Thymus (tissue), 11 donors: ENCODE results near the gene ARMC2. TPM values are rescaled to one million over a fixed set of nuclear protein-coding genes. Genes with fewer than 3 reads are reported as not detected.

ENCODE experiments used
- DNase-seq, 9 donors: peaks; one replicate each; pipeline ENCODE4 v3.0.0-alpha.2; 2013; ENCODE audit warnings: low spot score in 9 of 9, low read depth in 6 of 9, missing footprints in 1 of 9
- H3K27ac ChIP-seq, 2 donors: one replicate each; pipeline ENCODE4 v1.5.1; 2013; ENCODE audit warnings: control low read depth in 1 of 2, low read depth in 1 of 2, low read length in 1 of 2, mild to moderate bottlenecking in 1 of 2, moderate library complexity in 1 of 2
- H3K27me3 ChIP-seq, 2 donors: one replicate each; pipeline ENCODE4 v1.5.1; 2013; ENCODE audit warnings: low read length in 1 of 2; ENCODE audit not compliant: control insufficient read depth in 2 of 2, insufficient read depth in 1 of 2
- H3K36me3 ChIP-seq, 2 donors: one replicate each; pipeline ENCODE4 v1.5.1; 2013; ENCODE audit warnings: low read length in 1 of 2, mild to moderate bottlenecking in 1 of 2, moderate library complexity in 1 of 2; ENCODE audit not compliant: control insufficient read depth in 2 of 2, insufficient read depth in 2 of 2
- H3K4me1 ChIP-seq, 2 donors: one replicate each; pipeline ENCODE4 v1.5.1; 2013; ENCODE audit warnings: low read length in 2 of 2; ENCODE audit not compliant: control insufficient read depth in 2 of 2, insufficient read depth in 2 of 2
- H3K4me3 ChIP-seq, 2 donors: one replicate each; pipeline ENCODE4 v1.5.1; 2013; ENCODE audit warnings: low read length in 2 of 2, control low read depth in 1 of 2, mild to moderate bottlenecking in 1 of 2
- H3K9me3 ChIP-seq, 2 donors: one replicate each; pipeline ENCODE4 v1.5.1; 2013; ENCODE audit warnings: low read length in 1 of 2, mild to moderate bottlenecking in 1 of 2; ENCODE audit not compliant: control insufficient read depth in 2 of 2, insufficient read depth in 1 of 2
- WGBS: extraction: QIAGEN DNeasy Blood & Tissue Kit; methylation state at CpG from one replicate; pipeline ENCODE4 v1.1.7; 2013; 5-methylcytosine and 5-hydroxymethylcytosine counted together
- polyA plus RNA-seq: library from polyadenylated mRNA; stranded (reverse); fragments of 200-250 nt; gene quantifications from one replicate; pipeline ENCODE4 v1.2.3, GENCODE V29; 2013
- total RNA-seq: library from RNA; stranded (reverse); fragments of 120-200 nt; gene quantifications from one replicate; pipeline ENCODE4 v1.2.4, GENCODE V29; 2013
- donor health status: healthy.

The ARMC2 gene
- total and polyA plus RNA-seq, 2 donors, result 1.8 to 1.9 TPM

- Histone ChIP-seq H3K27me3 (no peaks in the 10 kb centered on the region), H3K4me1 (no peaks in the 10 kb centered on the region), H3K9me3 (no peaks in the 10 kb centered on the region), H3K27ac (no peak overlapping the region), H3K36me3 (peaks cover 6 to 53% of the 10 kb centered on the region in 2 donors), H3K4me3 (no peak overlapping the region)
- WGBS, result 96% methylated on average over 3 of the region's 3 CpGs
- no peak for DNase-seq
Observed at GRCh38 chr6:108989700-108990099, 141.5 kb downstream of the ARMC2 start.

- Histone ChIP-seq H3K9me3 (no peaks in the 10 kb centered on the region), H3K27me3 (no peaks in the 10 kb centered on the region), H3K4me1 (no peaks in the 10 kb centered on the region), H3K27ac (no peak overlapping the region), H3K4me3 (no peak overlapping the region), H3K36me3 (peaks cover 6 to 51% of the 10 kb centered on the region in 2 donors)
- DNase-seq, result no peak
- 99% methylated on average over 3 of the region's 3 CpGs for WGBS
Observed at GRCh38 chr6:108993876-108994275, 145.7 kb downstream of the ARMC2 start.

- Histone ChIP-seq H3K27ac (no peak overlapping the region), H3K36me3 (peaks cover 0 to 44% of the 10 kb centered on the region in 2 donors), H3K4me1 (no peaks in the 10 kb centered on the region)
Observed at GRCh38 chr6:108995296-108995695, 147.1 kb downstream of the ARMC2 start.

GRCh38 chr6:108996208-108996607 is 148.0 kb downstream of the ARMC2 start:
- Histone ChIP-seq H3K27me3 (no peaks in the 10 kb centered on the region), H3K36me3 (peaks cover 0 to 39% of the 10 kb centered on the region in 2 donors), H3K9me3 (no peaks in the 10 kb centered on the region), H3K4me3 (no peak overlapping the region), H3K27ac (no peak overlapping the region), H3K4me1 (no peaks in the 10 kb centered on the region)
- no peak for DNase-seq
- WGBS, result 95% methylated on average over 1 of the region's 1 CpG

More at GRCh38 chr6:108995296-108995695, 147.1 kb downstream of the ARMC2 start:
- Histone ChIP-seq H3K9me3 (no peaks in the 10 kb centered on the region), H3K4me3 (no peak overlapping the region), H3K27me3 (no peaks in the 10 kb centered on the region)
- DNase-seq, result no peak

- Histone ChIP-seq H3K4me1 (no peaks in the 10 kb centered on the region), H3K36me3 (peaks cover 0 to 24% of the 10 kb centered on the region in 2 donors), H3K27ac (no peak overlapping the region), H3K27me3 (no peaks in the 10 kb centered on the region), H3K4me3 (no peak overlapping the region), H3K9me3 (no peaks in the 10 kb centered on the region)
- 98% methylated on average over 3 of the region's 3 CpGs for WGBS
- DNase-seq, result no peak
Observed at GRCh38 chr6:108998485-108998884, 150.3 kb downstream of the ARMC2 start.

- Histone ChIP-seq H3K4me3 (no peak overlapping the region), H3K27ac (no peak overlapping the region), H3K4me1 (no peaks in the 10 kb centered on the region), H3K9me3 (no peaks in the 10 kb centered on the region), H3K27me3 (no peaks in the 10 kb centered on the region), H3K36me3 (peaks cover 0 to 24% of the 10 kb centered on the region in 2 donors)
- DNase-seq, result no peak
- 97% methylated on average over 5 of the region's 5 CpGs for WGBS
Observed at GRCh38 chr6:108999428-108999827, 151.2 kb downstream of the ARMC2 start.

GRCh38 chr6:109000289-109000688 is 152.1 kb downstream of the ARMC2 start:
- Histone ChIP-seq H3K36me3 (peaks cover 0 to 24% of the 10 kb centered on the region in 2 donors), H3K9me3 (no peaks in the 10 kb centered on the region), H3K4me1 (no peaks in the 10 kb centered on the region), H3K27ac (no peak overlapping the region), H3K4me3 (no peak overlapping the region), H3K27me3 (no peaks in the 10 kb centered on the region)
- WGBS, result 96% methylated on average over 2 of the region's 2 CpGs
- DNase-seq, result no peak

- Histone ChIP-seq H3K4me3 (no peak overlapping the region), H3K36me3 (peaks cover 0 to 21% of the 10 kb centered on the region in 2 donors), H3K27me3 (no peaks in the 10 kb centered on the region), H3K27ac (no peak overlapping the region), H3K9me3 (no peaks in the 10 kb centered on the region), H3K4me1 (no peaks in the 10 kb centered on the region)
- 96% methylated on average over 7 of the region's 7 CpGs for WGBS
- DNase-seq, result no peak
Observed at GRCh38 chr6:109001291-109001894, 153.2 kb downstream of the ARMC2 start.

- Histone ChIP-seq H3K27ac (no peak overlapping the region), H3K4me1 (no peaks in the 10 kb centered on the region)
Observed at GRCh38 chr6:109002051-109002697, 154.0 kb downstream of the ARMC2 start.

More at GRCh38 chr6:109002051-109002697, 154.0 kb downstream of the ARMC2 start:
- WGBS, result 94% methylated on average over 3 of the region's 3 CpGs
- no peak for DNase-seq
- H3K36me3 ChIP-seq, result peaks cover 0 to 17% of the 10 kb centered on the region in 2 donors
- H3K4me3 ChIP-seq, result no peak overlapping the region
- no peaks in the 10 kb centered on the region for H3K9me3 ChIP-seq
- H3K27me3 ChIP-seq, result no peaks in the 10 kb centered on the region
